ENCODE data around the gene ZBTB48.

- TF ChIP-seq CTCF (IDR thresholded peaks at IDR 0.05; ENCODE audit: low read length) (no peak), EZH2 (optimal IDR thresholded peaks at IDR 0.05; ENCODE audit: low read depth, low read length) (no peak), EZH2phosphoT487 (IDR thresholded peaks at IDR 0.05; ENCODE audit: low read length) (no peak)
Measured at GRCh38 chr1:6591222-6591621, 11.4 kb downstream of the ZBTB48 start.

All from MM.1S (cell line).